NB4 (cell line): ENCODE measurements around the gene CNTNAP2.

Experiments used
- DNase-seq: peaks from one replicate; pipeline ENCODE4 v3.0.0; 2010; ENCODE audit warnings: low read depth
- H3K4me3 ChIP-seq: one replicate; pipeline ENCODE4 v1.5.1; 2011; ENCODE audit warnings: mild to moderate bottlenecking, low read depth, low read length, moderate library complexity
- MYC ChIP-seq: IDR thresholded peaks from 2 replicates; pipeline ENCODE4 v1.6.1; 2011; ENCODE audit warnings: low read depth, low read length
- POLR2A ChIP-seq: IDR thresholded peaks from 2 replicates; pipeline ENCODE4 v1.6.1; 2011; ENCODE audit warnings: mild to moderate bottlenecking; ENCODE audit not compliant: insufficient read length; ENCODE audit errors: extremely low read depth
- TF ChIP-seq, protein P1 (sequence below): IDR thresholded peaks from one replicate; pipeline ENCODE4 v1.5.1; 2012; ENCODE audit warnings: low read depth, low read length
- TF ChIP-seq, protein P2 (sequence below): IDR thresholded peaks from 2 replicates; pipeline ENCODE4 v1.6.1; 2011; ENCODE audit warnings: low read depth, low read length

Gene CNTNAP2

DNA sequence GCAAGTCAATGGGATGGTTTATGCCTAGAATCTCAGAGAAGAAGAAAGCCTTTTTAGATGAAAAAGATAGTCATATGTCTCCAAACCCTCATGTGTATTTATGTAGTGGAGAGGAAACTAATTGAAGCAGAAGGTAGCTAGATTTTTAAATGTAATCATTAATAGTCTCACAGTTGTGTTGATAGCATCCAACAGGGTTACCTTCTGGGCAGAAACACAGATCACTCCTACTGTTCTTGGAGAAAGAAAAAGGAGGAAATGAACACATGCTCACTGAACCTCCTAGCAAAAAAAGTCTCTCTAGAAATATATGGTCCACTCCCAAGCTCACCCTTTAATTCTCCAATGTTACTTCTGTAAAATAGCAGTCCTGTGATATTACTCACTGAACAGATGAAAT lies 1696.7 kb downstream of the CNTNAP2 start:
- DNase-seq: no peak
- no peak for TF ChIP-seq MYC
- no peak for TF ChIP-seq POLR2A
- TF ChIP-seq, protein P1, sequence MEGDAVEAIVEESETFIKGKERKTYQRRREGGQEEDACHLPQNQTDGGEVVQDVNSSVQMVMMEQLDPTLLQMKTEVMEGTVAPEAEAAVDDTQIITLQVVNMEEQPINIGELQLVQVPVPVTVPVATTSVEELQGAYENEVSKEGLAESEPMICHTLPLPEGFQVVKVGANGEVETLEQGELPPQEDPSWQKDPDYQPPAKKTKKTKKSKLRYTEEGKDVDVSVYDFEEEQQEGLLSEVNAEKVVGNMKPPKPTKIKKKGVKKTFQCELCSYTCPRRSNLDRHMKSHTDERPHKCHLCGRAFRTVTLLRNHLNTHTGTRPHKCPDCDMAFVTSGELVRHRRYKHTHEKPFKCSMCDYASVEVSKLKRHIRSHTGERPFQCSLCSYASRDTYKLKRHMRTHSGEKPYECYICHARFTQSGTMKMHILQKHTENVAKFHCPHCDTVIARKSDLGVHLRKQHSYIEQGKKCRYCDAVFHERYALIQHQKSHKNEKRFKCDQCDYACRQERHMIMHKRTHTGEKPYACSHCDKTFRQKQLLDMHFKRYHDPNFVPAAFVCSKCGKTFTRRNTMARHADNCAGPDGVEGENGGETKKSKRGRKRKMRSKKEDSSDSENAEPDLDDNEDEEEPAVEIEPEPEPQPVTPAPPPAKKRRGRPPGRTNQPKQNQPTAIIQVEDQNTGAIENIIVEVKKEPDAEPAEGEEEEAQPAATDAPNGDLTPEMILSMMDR: no peak
- TF ChIP-seq, protein P2, sequence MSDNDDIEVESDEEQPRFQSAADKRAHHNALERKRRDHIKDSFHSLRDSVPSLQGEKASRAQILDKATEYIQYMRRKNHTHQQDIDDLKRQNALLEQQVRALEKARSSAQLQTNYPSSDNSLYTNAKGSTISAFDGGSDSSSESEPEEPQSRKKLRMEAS: no peak
- no peak overlapping the region for H3K4me3 ChIP-seq

DNA sequence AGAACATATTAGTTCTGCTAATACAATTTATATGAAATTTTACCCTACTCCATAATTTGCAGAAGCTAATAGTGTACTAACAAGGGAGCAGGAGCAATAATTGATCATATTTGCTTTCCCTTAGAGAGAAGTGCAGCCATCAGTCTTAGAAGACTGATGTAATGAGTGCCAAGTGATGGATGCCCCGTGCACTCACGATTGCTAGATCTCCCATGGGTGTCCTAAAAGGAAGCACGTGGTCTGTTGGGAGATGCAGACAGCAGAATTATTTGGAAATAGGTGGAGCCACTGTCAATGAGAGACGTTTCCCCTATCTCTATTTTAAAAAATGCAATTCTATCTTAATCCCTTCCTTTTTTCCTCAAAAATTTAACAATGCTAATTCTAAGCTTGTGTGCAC lies 1701.7 kb downstream of the CNTNAP2 start:
- peak; percentile 33 for DNase-seq
- TF ChIP-seq MYC (no peak), POLR2A (no peak)
- TF ChIP-seq, protein P2: peak; percentile 68
- TF ChIP-seq, protein P1: no peak
- H3K4me3 ChIP-seq: no peak overlapping the region

DNA sequence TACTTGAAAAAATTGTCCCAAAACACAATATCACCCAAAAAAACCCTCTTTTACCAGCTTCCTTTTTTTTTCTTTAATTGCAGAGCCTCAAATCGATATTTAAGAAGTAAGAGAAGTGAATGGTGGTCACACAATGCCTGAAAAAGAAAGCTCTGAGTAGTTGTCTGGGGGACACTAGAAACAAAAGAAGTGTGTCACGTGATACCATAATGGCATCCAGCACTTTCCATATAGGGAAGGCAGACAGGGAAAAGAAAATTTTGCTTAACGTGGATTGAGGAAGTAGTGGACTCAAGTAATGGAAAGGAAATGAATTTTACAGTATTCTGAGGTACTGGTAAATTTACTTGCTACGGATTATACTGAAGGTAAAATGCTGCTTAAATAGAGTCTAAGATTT lies 1708.1 kb downstream of the CNTNAP2 start:
- H3K4me3 ChIP-seq: no peak overlapping the region
- DNase-seq: no peak
- TF ChIP-seq MYC (no peak), POLR2A (no peak)
- TF ChIP-seq, protein P1: no peak
- TF ChIP-seq, protein P2: no peak

DNA sequence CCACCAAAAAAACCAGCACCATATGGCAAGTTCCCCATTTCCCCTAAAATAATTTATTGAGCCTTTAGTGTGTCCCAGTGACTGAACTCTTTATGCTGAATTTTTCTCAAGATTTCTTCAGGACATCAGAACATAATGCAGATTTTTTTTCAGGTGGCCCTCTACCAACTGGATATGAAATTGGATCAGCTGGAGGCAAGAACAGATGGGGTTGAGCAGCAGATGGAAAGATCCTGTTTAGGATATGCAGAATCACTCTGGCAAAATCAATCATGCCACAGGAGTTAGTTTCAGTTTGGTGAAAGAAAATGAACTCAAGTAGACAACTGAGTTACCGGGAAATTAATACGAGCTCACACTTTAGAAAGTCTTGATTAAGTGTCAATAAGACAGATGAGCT lies 1712.4 kb downstream of the CNTNAP2 start:
- no peak overlapping the region for H3K4me3 ChIP-seq
- DNase-seq: no peak
- TF ChIP-seq, protein P2: no peak
- TF ChIP-seq, protein P1: no peak
- TF ChIP-seq MYC (no peak), POLR2A (no peak)

DNA sequence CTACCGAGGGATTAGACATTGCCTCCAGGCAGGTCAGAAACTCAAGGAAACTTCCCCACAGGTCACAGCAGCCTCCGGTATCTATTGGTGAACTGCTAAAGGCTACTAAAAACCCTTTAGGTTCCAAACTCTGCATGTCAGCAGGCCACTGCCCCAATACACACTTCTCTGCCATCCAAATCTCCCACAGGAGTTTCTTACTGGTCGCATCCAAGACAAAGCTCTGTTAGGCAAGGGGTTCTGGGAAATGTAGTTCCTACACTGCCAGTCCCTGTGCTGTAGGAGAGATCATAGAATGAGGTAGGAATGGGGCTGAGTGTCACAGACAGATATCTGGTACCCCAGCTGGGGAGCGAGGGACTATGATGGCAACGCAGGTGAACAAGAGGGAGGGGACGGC lies 1717.0 kb downstream of the CNTNAP2 start:
- TF ChIP-seq POLR2A (no peak), MYC (no peak)
- TF ChIP-seq, protein P1: no peak
- TF ChIP-seq, protein P2: no peak

DNA sequence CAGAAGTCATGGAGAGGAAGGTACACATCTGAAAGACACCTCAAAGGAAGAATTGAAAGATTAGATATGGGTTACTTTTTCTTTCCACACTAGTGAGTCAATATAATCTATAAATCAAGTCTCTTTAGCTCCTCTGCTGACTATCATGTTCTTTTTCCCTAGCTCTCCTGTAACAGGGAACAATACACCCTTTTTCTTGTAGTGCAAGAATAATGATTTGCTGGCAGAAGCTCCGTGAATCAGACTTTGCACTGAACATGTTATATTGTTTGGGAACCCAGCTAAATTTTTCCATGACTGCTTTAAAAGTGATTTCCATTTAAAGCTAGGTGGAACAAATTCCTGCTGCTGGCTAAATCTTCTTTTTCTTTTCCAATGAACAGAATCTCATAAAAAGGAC lies 1717.4 kb downstream of the CNTNAP2 start:
- no peak for DNase-seq
- TF ChIP-seq, protein P1: no peak
- TF ChIP-seq, protein P2: no peak
- TF ChIP-seq MYC: no peak
- TF ChIP-seq POLR2A: no peak
- no peak overlapping the region for H3K4me3 ChIP-seq

More for the DNA sequence above, 1717.0 kb downstream of the CNTNAP2 start:
- DNase-seq: peak; percentile 22
- no peak overlapping the region for H3K4me3 ChIP-seq
